Right ventricle myocardium inferior (tissue), 1 donor: ENCODE results near the gene PREPL. TPM values are rescaled to one million over a fixed set of nuclear protein-coding genes. Genes with fewer than 3 reads are reported as not detected.
A peak's percentile ranks its signal among the peaks of the same experiment; 100 is the strongest.

Experiments
- ATAC-seq: fragments of 200-7000 bp; cut with Tn5 transposase; one replicate; pipeline ENCODE4 v1.9.1; 2020; ENCODE audit warnings: mild to moderate bottlenecking, moderate library complexity
- DNase-seq: peaks from one replicate; pipeline ENCODE4 v3.0.0; 2021; ENCODE audit errors: missing footprints
- intact Hi-C: fragments of 100-400 bp; cut with DNase I; formaldehyde crosslinking; loops from one replicate; pipeline ENCODE4 v1.11.0; 2022
- total RNA-seq: library from RNA; stranded (reverse); fragmentation: NEBNext Ultra II Directional; extraction: Animal tissue kit (Norgen Biotek cat#: 25700); gene quantifications from one replicate; pipeline ENCODE4 v1.2.1, GENCODE V29; 2021
- donor health status: DM: no; HTN: yes; CAD: no; lungs with severe emphysema.

The PREPL gene
- total RNA-seq, 1 donor from 2014 or later = 76.7 TPM

- no peak for ATAC-seq
- intact Hi-C loops = no loop called here
- no peak for DNase-seq
Measured at GRCh38 chr2:44352510-44352909, 8.8 kb downstream of the PREPL start.

GRCh38 chr2:44351676-44352075, 9.6 kb downstream of the PREPL start:
- intact Hi-C loops = no loop called here

GRCh38 chr2:44351088-44351487, 10.2 kb downstream of the PREPL start:
- DNase-seq (no peak), ATAC-seq (peak; percentile 29)
- intact Hi-C loops = no loop called here

More at GRCh38 chr2:44351676-44352075, 9.6 kb downstream of the PREPL start:
- ATAC-seq = peak; percentile 67
- DNase-seq = no peak

GRCh38 chr2:44349506-44349905, 11.8 kb downstream of the PREPL start:
- intact Hi-C loops = no loop called here
- DNase-seq = peak; percentile 62
- ATAC-seq = no peak

GRCh38 chr2:44348400-44348799, 12.9 kb downstream of the PREPL start:
- ATAC-seq (peak; percentile 58), DNase-seq (no peak)
- intact Hi-C loops = no loop called here

- no peak for DNase-seq
- intact Hi-C loops = no loop called here
- no peak for ATAC-seq
Measured at GRCh38 chr2:44347526-44347925, 13.8 kb downstream of the PREPL start.

GRCh38 chr2:44342854-44343253, 18.4 kb downstream of the PREPL start:
- no peak for DNase-seq
- no peak for ATAC-seq
- intact Hi-C loops = no loop called here

GRCh38 chr2:44335806-44336538, 25.3 kb downstream of the PREPL start:
- ATAC-seq = no peak
- intact Hi-C loops = no loop called here
- no peak for DNase-seq

GRCh38 chr2:44333994-44334393, 27.3 kb downstream of the PREPL start:
- ATAC-seq (no peak), DNase-seq (no peak)
- intact Hi-C loops = no loop called here

GRCh38 chr2:44330801-44331200, 30.5 kb downstream of the PREPL start:
- DNase-seq (no peak), ATAC-seq (no peak)
- intact Hi-C loops = no loop called here

GRCh38 chr2:44329343-44329742, 32.0 kb downstream of the PREPL start:
- intact Hi-C loops = loop anchor here (5.0 kb wide), 1 partner anchor 33 kb away; the partner anchor contains the start of genes CAMKMT and PREPL
- ATAC-seq (no peak), DNase-seq (no peak)

- DNase-seq = no peak
- intact Hi-C loops = loop anchor here (5.0 kb wide), 1 partner anchor 34 kb away; the partner anchor contains the start of genes CAMKMT and PREPL
- no peak for ATAC-seq
Measured at GRCh38 chr2:44328750-44329149, 32.5 kb downstream of the PREPL start.

- intact Hi-C loops = loop anchor here (5.0 kb wide), 1 partner anchor 36 kb away; the partner anchor contains the start of genes CAMKMT and PREPL
- ATAC-seq (no peak), DNase-seq (no peak)
Measured at GRCh38 chr2:44326548-44327264, 34.6 kb downstream of the PREPL start.

- intact Hi-C loops = loop anchor here (5.0 kb wide), 1 partner anchor 36 kb away; the partner anchor contains the start of genes CAMKMT and PREPL
- DNase-seq (no peak), ATAC-seq (peak; percentile 58)
Measured at GRCh38 chr2:44325897-44326296, 35.4 kb downstream of the PREPL start.

- no peak for DNase-seq
- peak; percentile 85 for ATAC-seq
- intact Hi-C loops = loop anchor here (5.0 kb wide), 1 partner anchor 37 kb away; the partner anchor contains the start of genes CAMKMT and PREPL
Measured at GRCh38 chr2:44324971-44325426, 36.3 kb downstream of the PREPL start.

GRCh38 chr2:44321360-44321759, 39.9 kb downstream of the PREPL start:
- DNase-seq = no peak
- intact Hi-C loops = no loop called here
- no peak for ATAC-seq

GRCh38 chr2:44320832-44321231, 40.5 kb downstream of the PREPL start:
- ATAC-seq (no peak), DNase-seq (no peak)
- intact Hi-C loops = no loop called here

GRCh38 chr2:44315945-44316344, 45.3 kb downstream of the PREPL start:
- DNase-seq = no peak
- intact Hi-C loops = no loop called here
- ATAC-seq = no peak

- intact Hi-C loops = no loop called here
- ATAC-seq = no peak
Measured at GRCh38 chr2:44314362-44314761, 46.9 kb downstream of the PREPL start.

GRCh38 chr2:44310287-44310686, 51.0 kb downstream of the PREPL start:
- intact Hi-C loops = no loop called here
- DNase-seq (no peak), ATAC-seq (no peak)

More at GRCh38 chr2:44314362-44314761, 46.9 kb downstream of the PREPL start:
- no peak for DNase-seq
